Right forelimb (tissue), 1 donor: ENCODE measurements around the gene FBLN2.

Experiments
- DNase-seq: peaks from one replicate; pipeline ENCODE4 v3.0.0-alpha.2; 2018

FBLN2 gene

GRCh38 chr3:13653631-13654279 lies 104.8 kb downstream of the FBLN2 start:
- no peak for DNase-seq

GRCh38 chr3:13654330-13655060 lies 105.6 kb downstream of the FBLN2 start:
- DNase-seq: no peak

- DNase-seq: peak; percentile 73
Measured at GRCh38 chr3:13655061-13655913, 106.4 kb downstream of the FBLN2 start.

- no peak for DNase-seq
Measured at GRCh38 chr3:13656584-13657301, 107.8 kb downstream of the FBLN2 start.

- DNase-seq: peak; percentile 77
Measured at GRCh38 chr3:13657660-13658435, 108.9 kb downstream of the FBLN2 start.

- no peak for DNase-seq
Measured at GRCh38 chr3:13658681-13659080, 109.8 kb downstream of the FBLN2 start.

- DNase-seq: no peak
Measured at GRCh38 chr3:13659221-13659969, 110.5 kb downstream of the FBLN2 start.

GRCh38 chr3:13660042-13660874 lies 111.3 kb downstream of the FBLN2 start:
- DNase-seq: no peak

- DNase-seq: no peak
Measured at GRCh38 chr3:13661121-13661520, 112.2 kb downstream of the FBLN2 start.

- DNase-seq: no peak
Measured at GRCh38 chr3:13662238-13662847, 113.4 kb downstream of the FBLN2 start.

- no peak for DNase-seq
Measured at GRCh38 chr3:13663781-13664535, 115.0 kb downstream of the FBLN2 start.

GRCh38 chr3:13665582-13666226 lies 116.8 kb downstream of the FBLN2 start:
- no peak for DNase-seq

GRCh38 chr3:13666227-13666619 lies 117.3 kb downstream of the FBLN2 start:
- no peak for DNase-seq

- no peak for DNase-seq
Measured at GRCh38 chr3:13666781-13667709, 118.1 kb downstream of the FBLN2 start.

GRCh38 chr3:13668136-13668535 lies 119.2 kb downstream of the FBLN2 start:
- no peak for DNase-seq

GRCh38 chr3:13669457-13669856 lies 120.5 kb downstream of the FBLN2 start:
- DNase-seq: no peak

GRCh38 chr3:13670292-13670691 lies 121.4 kb downstream of the FBLN2 start:
- DNase-seq: no peak
